Stomach (tissue), 19 donors: Measurements from ENCODE around the gene CBX3. TPM values are rescaled to one million over a fixed set of nuclear protein-coding genes. Genes with fewer than 3 reads are reported as not detected.
"Not testable (repeated sequence)": the region's sequence is repeated elsewhere in the genome, so short reads cannot be mapped to it uniquely, and the experiment has no call there.

Source experiments
- DNase-seq, 2 donors: peaks; one replicate each; pipeline versions ENCODE4 v3.0.0 to v3.0.0-alpha.2; 2013 to 2019
- H3K27ac ChIP-seq, 5 donors: fragments of 200-600 bp in 4 of 5; sonication (generic) in 4 of 5; one replicate each; pipeline ENCODE4 v1.5.1; 2013 to 2019; ENCODE audit warnings: mild to moderate bottlenecking in 1 of 5, moderate library complexity in 1 of 5
- H3K27me3 ChIP-seq, 3 donors: fragments of 200-600 bp; sonication (generic); one replicate each; pipeline ENCODE4 v1.5.1; 2017 to 2019; ENCODE audit warnings: mixed run types in 1 of 3
- H3K36me3 ChIP-seq, 4 donors: fragments of 200-600 bp; sonication (generic); 1 replicate in 3 of 4; 2 replicates in 1 of 4; pipeline ENCODE4 v1.5.1; 2016 to 2019
- H3K4me1 ChIP-seq, 4 donors: fragments of 200-600 bp; sonication (generic); one replicate each; pipeline ENCODE4 v1.5.1; 2016 to 2019
- H3K4me3 ChIP-seq, 4 donors: fragments of 200-600 bp; sonication (generic) in 3 of 4; one replicate each; pipeline ENCODE4 v1.5.1; 2016 to 2019; ENCODE audit warnings: mild to moderate bottlenecking in 1 of 4
- H3K9me3 ChIP-seq, 4 donors: fragments of 200-600 bp; sonication (generic); one replicate each; pipeline ENCODE4 v1.5.1; 2016 to 2019
- CTCF ChIP-seq, 7 experiments: fragments of 450-650 bp in 4 of 7; fragments of 200-600 bp in 3 of 7; sonication (generic) in 3 of 7; IDR thresholded peaks; one replicate each; pipeline ENCODE4 v1.5.1; 2016 to 2019; ENCODE audit warnings: antibody characterized with exemption in 7 of 7, control low read depth in 2 of 7, mild to moderate bottlenecking in 1 of 7
- EP300 ChIP-seq: sonication (generic); formaldehyde crosslinking; IDR thresholded peaks from one replicate; pipeline ENCODE4 v1.6.1; 2017; ENCODE audit warnings: antibody characterized with exemption
- POLR2A ChIP-seq, 4 donors: fragments of 450-650 bp; IDR thresholded peaks; one replicate each; pipeline ENCODE4 v1.6.1; 2016; ENCODE audit warnings: antibody characterized with exemption in 4 of 4, control low read depth in 2 of 4, mild to moderate bottlenecking in 1 of 4, moderate library complexity in 1 of 4
- POLR2AphosphoS5 ChIP-seq, 3 donors: sonication (generic); formaldehyde crosslinking; IDR thresholded peaks; one replicate each; pipeline ENCODE4 v1.6.1; 2016; ENCODE audit warnings: antibody characterized with exemption in 3 of 3
- WGBS, 5 donors: extraction: QIAGEN DNeasy Blood & Tissue Kit in 3 of 5; methylation state at CpG; one replicate each; pipeline versions ENCODE4 v1.1.5 to v1.1.7; 2013 to 2018; 5-methylcytosine and 5-hydroxymethylcytosine counted together
- intact Hi-C: fragments of 100-400 bp; cut with DNase I; formaldehyde crosslinking; loops from one replicate; pipeline ENCODE4 v1.15.1; 2023; ENCODE audit warnings: low total_unique reads
- long read RNA-seq, 10 donors: transcript quantifications; one replicate each; lab custom pipeline, GENCODE V29; 2026
- polyA plus RNA-seq, 3 donors: library from polyadenylated mRNA; stranded (reverse); fragments of 200-250 nt; gene quantifications; one replicate each; pipeline ENCODE4 v1.2.3, GENCODE V29; 2013
- total RNA-seq, 5 donors: library from RNA; depleted of rRNA; stranded (reverse); fragments of >200 nt; gene quantifications; one replicate each; pipeline versions ENCODE4 v1.1.0 to v1.2.3, GENCODE V29; 2014 to 2016
- donor health status: healthy with polysubstance abuse.
- donor health status: Bipolar disorder and iron deficiency.
- donor health status: healthy.

The CBX3 gene
- total RNA-seq (100 to 1,000 TPM in 2 of 5 donors, 10 to 100 TPM in 3; 21.4 to 156 (median 58.9) TPM), polyA plus RNA-seq (100 to 1,000 TPM in 1 of 3 donors, 10 to 100 TPM in 2; 73.3 to 115 (median 79.1) TPM)
- long read RNA-seq, donor 1, transcript CBX3-202 (6 exons, 1,857 nt): major isoform, 27 of 55 reads
- long read RNA-seq, donor 1, transcript CBX3-206 (3 exons, 860 nt): minor isoform, 6 of 55 reads
- long read RNA-seq, donor 1, partial matches to known transcripts: 17 of 55 reads
- long read RNA-seq, donor 1, other reads (novel, unspliced or antisense): 0 of 55 reads
- long read RNA-seq, donor 2, transcript CBX3-202 (6 exons, 1,857 nt): major isoform, 41 of 52 reads
- long read RNA-seq, donor 2, transcript CBX3-206 (3 exons, 860 nt): minor isoform, 5 of 52 reads
- long read RNA-seq, donor 2, transcript CBX3-201 (6 exons, 2,128 nt): minor isoform, 6 of 52 reads
- long read RNA-seq, donor 2, partial matches to known transcripts: 0 of 52 reads
- long read RNA-seq, donor 2, other reads (novel, unspliced or antisense): 0 of 52 reads
- long read RNA-seq, donor 3, transcript CBX3-206 (3 exons, 860 nt): minor isoform, 6 of 71 reads
- long read RNA-seq, donor 3, transcript CBX3-202 (6 exons, 1,857 nt): major isoform, 26 of 71 reads
- long read RNA-seq, donor 3, partial matches to known transcripts: 35 of 71 reads
- long read RNA-seq, donor 3, other reads (novel, unspliced or antisense): 0 of 71 reads
- long read RNA-seq, donor 4, partial matches to known transcripts: 0 of 3 reads
- long read RNA-seq, donor 4, other reads (novel, unspliced or antisense): 0 of 3 reads
- long read RNA-seq, donor 5, transcript CBX3-206 (3 exons, 860 nt): minor isoform, 11 of 111 reads
- long read RNA-seq, donor 5, transcript CBX3-202 (6 exons, 1,857 nt): major isoform, 44 of 111 reads
- long read RNA-seq, donor 5, partial matches to known transcripts: 48 of 111 reads
- long read RNA-seq, donor 5, other reads (novel, unspliced or antisense): 0 of 111 reads
- long read RNA-seq, donor 6, transcript CBX3-206 (3 exons, 860 nt): minor isoform, 27 of 191 reads
- long read RNA-seq, donor 6, transcript CBX3-202 (6 exons, 1,857 nt): major isoform, 91 of 191 reads
- long read RNA-seq, donor 6, partial matches to known transcripts: 56 of 191 reads
- long read RNA-seq, donor 6, other reads (novel, unspliced or antisense): 12 of 191 reads
- long read RNA-seq, donor 7, transcript CBX3-202 (6 exons, 1,857 nt): major isoform, 50 of 83 reads
- long read RNA-seq, donor 7, transcript CBX3-206 (3 exons, 860 nt): minor isoform, 7 of 83 reads
- long read RNA-seq, donor 7, partial matches to known transcripts: 23 of 83 reads
- long read RNA-seq, donor 7, other reads (novel, unspliced or antisense): 0 of 83 reads
- long read RNA-seq, donor 8, transcript CBX3-202 (6 exons, 1,857 nt): major isoform, 38 of 68 reads
- long read RNA-seq, donor 8, transcript CBX3-206 (3 exons, 860 nt): minor isoform, 18 of 68 reads
- long read RNA-seq, donor 8, partial matches to known transcripts: 6 of 68 reads
- long read RNA-seq, donor 8, other reads (novel, unspliced or antisense): 0 of 68 reads
- long read RNA-seq, donor 9, transcript CBX3-206 (3 exons, 860 nt): minor isoform, 10 of 63 reads
- long read RNA-seq, donor 9, transcript CBX3-202 (6 exons, 1,857 nt): major isoform, 40 of 63 reads
- long read RNA-seq, donor 9, partial matches to known transcripts: 7 of 63 reads
- long read RNA-seq, donor 9, other reads (novel, unspliced or antisense): 0 of 63 reads
- long read RNA-seq, donor 10, transcript CBX3-202 (6 exons, 1,857 nt): major isoform, 14 of 31 reads
- long read RNA-seq, donor 10, transcript CBX3-206 (3 exons, 860 nt): minor isoform, 6 of 31 reads
- long read RNA-seq, donor 10, partial matches to known transcripts: 9 of 31 reads
- long read RNA-seq, donor 10, other reads (novel, unspliced or antisense): 0 of 31 reads

GRCh38 chr7:26201247-26202018, at the start of gene CBX3:
TSS of gene CBX3 (plus strand) at chr7:26201745. CDS start at chr7:26202999, 1,254 bp downstream.
- TF ChIP-seq EP300 (no peak), CTCF (IDR thresholded peaks at IDR 0.05) (no peak), POLR2AphosphoS5 (IDR thresholded peaks at IDR 0.05) (peak; percentile 61 to 92 (median 89)), POLR2A (IDR thresholded peaks at IDR 0.05) (peak in 1 of 4 donors; percentile 33)
- Histone ChIP-seq H3K9me3 (no peaks in the 10 kb centered on the region), H3K27me3 (no peaks in the 10 kb centered on the region), H3K36me3 (peaks cover 15 to 30% (median 21%) of the 10 kb centered on the region in 4 donors), H3K4me3 (peak within 1 kb of the TSS; percentile 92 to 96 (median 94)), H3K4me1 (peaks cover 32 to 56% (median 48%) of the 10 kb centered on the region in 4 donors), H3K27ac (peak within 1 kb of the TSS; percentile 98 to 100 (median 100))
- intact Hi-C loops: no loop called here
- DNase-seq: peak; percentile 85 to 96
- WGBS, 5 donors: 0 to 10% (median 2%) methylated on average over 15 to 86 of the region's 86 CpGs

DNA sequence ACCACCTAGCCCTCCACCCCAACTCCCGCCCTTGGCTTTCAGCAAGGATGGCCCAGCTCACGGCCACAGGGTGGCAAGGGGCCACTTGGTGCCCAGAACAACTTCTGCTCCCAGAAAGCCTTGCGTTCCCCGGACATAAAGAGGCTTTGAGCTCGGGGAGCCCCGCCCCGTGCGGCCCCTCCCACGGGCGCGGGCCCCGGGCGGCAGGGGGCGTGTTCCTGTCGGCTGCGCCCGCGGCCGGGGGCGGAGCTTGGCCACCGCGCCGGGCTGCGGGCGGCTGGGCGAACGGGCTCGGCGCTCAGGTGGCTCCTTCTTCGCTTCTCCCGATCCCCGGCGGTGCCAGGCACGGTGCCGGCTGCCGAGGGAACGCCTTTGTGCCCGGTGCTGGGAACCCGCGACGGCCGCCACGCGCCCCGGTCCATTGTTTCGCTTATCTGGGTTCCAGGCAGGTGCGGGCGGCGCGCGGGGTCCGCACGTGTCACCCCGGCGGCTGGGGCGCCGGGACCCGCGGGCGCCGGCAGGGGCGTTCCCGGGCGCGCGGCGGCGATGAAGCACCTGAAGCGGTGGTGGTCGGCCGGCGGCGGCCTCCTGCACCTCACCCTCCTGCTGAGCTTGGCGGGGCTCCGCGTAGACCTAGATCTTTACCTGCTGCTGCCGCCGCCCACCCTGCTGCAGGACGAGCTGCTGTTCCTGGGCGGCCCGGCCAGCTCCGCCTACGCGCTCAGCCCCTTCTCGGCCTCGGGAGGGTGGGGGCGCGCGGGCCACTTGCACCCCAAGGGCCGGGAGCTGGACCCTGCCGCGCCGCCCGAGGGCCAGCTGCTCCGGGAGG, 49.4 kb upstream of the CBX3 start, which contains the start of gene NFE2L3:
NFE2L3 (plus strand) TSS at position 246 of the 829 bp plus-strand sequence; CDS start at position 547, 301 bp downstream.
- peak within 1 kb of the TSS; percentile 63 to 84 (median 77) for H3K27ac ChIP-seq
- no peaks in the 10 kb centered on the region for H3K36me3 ChIP-seq
- H3K9me3 ChIP-seq: no peaks in the 10 kb centered on the region
- TF ChIP-seq POLR2A (IDR thresholded peaks at IDR 0.05) (no peak), EP300 (no peak), CTCF (IDR thresholded peaks at IDR 0.05) (peak in 2 of 7 experiments; percentile 12 to 62), POLR2AphosphoS5 (IDR thresholded peaks at IDR 0.05) (peak in 2 of 3 donors; percentile 12 to 39)
- H3K4me3 ChIP-seq: peak within 1 kb of the TSS; percentile 59 to 76 (median 64)
- WGBS, 5 donors: 0 to 6% (median 2%) methylated on average over 2 to 95 of the region's 95 CpGs
- intact Hi-C loops: no loop called here
- H3K4me1 ChIP-seq: peaks cover 22 to 55% (median 42%) of the 10 kb centered on the region in 4 donors
- DNase-seq: peak; percentile 90 to 94
- peaks cover 0 to 42% (median 6%) of the 10 kb centered on the region in 3 donors for H3K27me3 ChIP-seq

GRCh38 chr7:26152782-26153240, 48.7 kb upstream of the CBX3 start:
- Histone ChIP-seq H3K27ac (peak overlapping the region; percentile 63 to 82 (median 77)), H3K4me1 (peaks cover 22 to 55% (median 42%) of the 10 kb centered on the region in 4 donors), H3K4me3 (peak overlapping the region; percentile 59 to 76 (median 64)), H3K27me3 (peaks cover 0 to 42% (median 6%) of the 10 kb centered on the region in 3 donors)
- peak in 1 of 2 donors; percentile 45 for DNase-seq
- H3K36me3 ChIP-seq, H3K9me3 ChIP-seq, intact Hi-C loops: not testable (repeated sequence)
- 4 to 7% (median 5%) methylated on average over 15 to 51 of the region's 54 CpGs; no CpG with 5 or more reads in 1 of the 5 donors for WGBS, 5 donors
